Activated CD4-positive, alpha-beta T cell treated with anti-CD3 and anti-CD28 coated beads for 36 hours (primary cell): ENCODE data around the gene CAST. TPM values are rescaled to one million over a fixed set of nuclear protein-coding genes. Genes with fewer than 3 reads are reported as not detected.
"Not testable (repeated sequence)": the region's sequence is repeated elsewhere in the genome, so short reads cannot be mapped to it uniquely, and the experiment has no call there.

Experiments used
- ATAC-seq: fragments of 200-7000 bp; cut with Tn5 transposase; one replicate; pipeline ENCODE4 v1.10.0; 2021; ENCODE audit warnings: mild to moderate bottlenecking, moderate library complexity
- CTCF ChIA-PET: fragments of 350-600 bp; sonication (Branson Sonifier 250); formaldehyde crosslinking; loops from one replicate; lab custom pipeline; 2021; ENCODE audit warnings: antibody characterized with exemption; lab: Charles Lee
- POLR2A ChIA-PET: fragments of 350-600 bp; sonication (Branson Sonifier 250); formaldehyde crosslinking; loops from one replicate; lab custom pipeline; 2021; ENCODE audit warnings: antibody characterized with exemption, inconsistent platforms; lab: Charles Lee
- DNase-seq: peaks from one replicate; pipeline ENCODE4 v3.0.0-alpha.2; 2020
- H3K27ac Mint-ChIP-seq: one replicate; pipeline ENCODE4 v1.8.0; 2021; ENCODE audit warnings: mixed read lengths
- H3K27me3 Mint-ChIP-seq: one replicate; pipeline ENCODE4 v1.8.0; 2021; ENCODE audit warnings: mixed read lengths
- H3K36me3 Mint-ChIP-seq: one replicate; pipeline ENCODE4 v1.8.0; 2021; ENCODE audit warnings: low read depth, mixed read lengths
- H3K4me1 Mint-ChIP-seq: one replicate; pipeline ENCODE4 v1.8.0; 2021; ENCODE audit warnings: mixed read lengths
- H3K4me3 Mint-ChIP-seq: one replicate; pipeline ENCODE4 v1.8.0; 2021; ENCODE audit warnings: mild to moderate bottlenecking, moderate library complexity, mixed read lengths
- H3K9me3 Mint-ChIP-seq: one replicate; pipeline ENCODE4 v1.8.0; 2021; ENCODE audit warnings: low read depth, mixed read lengths
- intact Hi-C, 2 experiments: fragments of 100-400 bp; cut with DNase I in 1 of 2; cut with micrococcal nuclease in 1 of 2; formaldehyde crosslinking; loops; one replicate each; pipeline versions ENCODE4 v1.14.2 to v1.15.1; 2022 to 2024; cut with DNase I, micrococcal nuclease
- total RNA-seq, 2 experiments: library from RNA; stranded (reverse); gene quantifications; one replicate each; pipeline ENCODE4 v1.2.3, GENCODE V29; 2021

CAST gene
- total RNA-seq, 2 experiments from 2014 or later, result 136 to 211 TPM

GRCh38 chr5:96801718-96802117, 139.5 kb downstream of the CAST start:
- Mint-ChIP-seq H3K36me3 (peaks cover 62% of the 10 kb centered on the region), H3K4me1 (peaks cover 38% of the 10 kb centered on the region)
- intact Hi-C loops, result loop anchor here in 1 of 2 experiments (10.0 kb wide), 1 partner anchor 1177 kb away; the partner anchor contains the start of gene GPR150
- H3K27ac Mint-ChIP-seq, H3K27me3 Mint-ChIP-seq, DNase-seq, POLR2A ChIA-PET, ATAC-seq, CTCF ChIA-PET, H3K4me3 Mint-ChIP-seq, H3K9me3 Mint-ChIP-seq: not testable (repeated sequence)

GRCh38 chr5:96807075-96807654, 145.0 kb downstream of the CAST start:
- intact Hi-C loops, result loop anchor here (1.0 to 10.0 kb wide), 7 partner anchors 104 to 1182 kb away; partner anchors contain the start of genes CAST (in 2 of the 2) and GPR150 (in 1 of the 2)
- peak overlapping the region; percentile 89 for H3K4me3 Mint-ChIP-seq
- peaks cover 55% of the 10 kb centered on the region for H3K4me1 Mint-ChIP-seq
- ChIA-PET POLR2A (interaction anchor here (0.7 to 1.5 kb wide), 8 partner anchors 9 to 141 kb away, joined by 3 to 6 read pairs (median 4); partner anchors contain the start of gene LNPEP), CTCF (interaction anchor here (1.0 to 4.5 kb wide), 10 partner anchors 9 to 354 kb away, joined by 3 to 23 read pairs (median 4); partner anchors contain the start of gene ERAP2)
- H3K9me3 Mint-ChIP-seq, result no peaks in the 10 kb centered on the region
- DNase-seq (peak; percentile 65), ATAC-seq (peak; percentile 5)
- H3K27ac Mint-ChIP-seq, result peak overlapping the region; percentile 94
- peaks cover 24% of the 10 kb centered on the region for H3K36me3 Mint-ChIP-seq
- H3K27me3 Mint-ChIP-seq, result no peaks in the 10 kb centered on the region

- Mint-ChIP-seq H3K27ac (peak overlapping the region; percentile 98), H3K9me3 (no peaks in the 10 kb centered on the region), H3K4me1 (peaks cover 49% of the 10 kb centered on the region), H3K27me3 (no peaks in the 10 kb centered on the region), H3K4me3 (peak overlapping the region; percentile 89), H3K36me3 (peaks cover 16% of the 10 kb centered on the region)
- no peak for DNase-seq
- ATAC-seq, result no peak
- CTCF ChIA-PET, result interaction anchor here (0.6 to 4.5 kb wide), 8 partner anchors 8 to 287 kb away, joined by 3 to 23 read pairs (median 5); partner anchors contain the start of gene ERAP2
- POLR2A ChIA-PET, result interaction anchor here (0.6 to 1.5 kb wide), 7 partner anchors 9 to 371 kb away, joined by 3 to 6 read pairs (median 4); partner anchors contain the start of gene LNPEP
- intact Hi-C loops, result loop anchor here (1.0 to 10.0 kb wide), 7 partner anchors 8 to 1184 kb away; partner anchors contain the start of genes RIOK2 (in 2 of the 2), CAST (in 1 of the 2), ERAP2 (in 1 of the 2) and GPR150 (in 1 of the 2)
Observed at GRCh38 chr5:96808541-96808828, 146.3 kb downstream of the CAST start.

- Mint-ChIP-seq H3K27me3 (no peaks in the 10 kb centered on the region), H3K4me3 (peak overlapping the region; percentile 89), H3K36me3 (peaks cover 11% of the 10 kb centered on the region), H3K27ac (peak overlapping the region; percentile 98), H3K4me1 (peaks cover 45% of the 10 kb centered on the region), H3K9me3 (no peaks in the 10 kb centered on the region)
- ATAC-seq (no peak), DNase-seq (no peak)
- intact Hi-C loops, result loop anchor here (1.0 to 10.0 kb wide), 7 partner anchors 7 to 1184 kb away; partner anchors contain the start of genes RIOK2 (in 2 of the 2), CAST (in 1 of the 2), ERAP2 (in 1 of the 2) and GPR150 (in 1 of the 2)
- POLR2A ChIA-PET, result interaction anchor here (0.7 to 1.5 kb wide), 6 partner anchors 8 to 148 kb away, joined by 3 to 6 read pairs (median 4); partner anchors contain the start of gene LNPEP
- CTCF ChIA-PET, result interaction anchor here (0.9 to 4.5 kb wide), 5 partner anchors 10 to 286 kb away, joined by 3 to 23 read pairs (median 5); partner anchors contain the start of gene ERAP2
Observed at GRCh38 chr5:96808868-96809558, 146.8 kb downstream of the CAST start.

GRCh38 chr5:96809921-96810320, 147.7 kb downstream of the CAST start:
- Mint-ChIP-seq H3K27me3 (no peaks in the 10 kb centered on the region), H3K4me3 (no peak overlapping the region), H3K9me3 (no peaks in the 10 kb centered on the region), H3K27ac (peak overlapping the region; percentile 15), H3K36me3 (peaks cover 7% of the 10 kb centered on the region), H3K4me1 (peaks cover 47% of the 10 kb centered on the region)
- intact Hi-C loops, result loop anchor here (2.0 to 10.0 kb wide), 5 partner anchors 125 to 1185 kb away; partner anchors contain the start of genes CAST (in 1 of the 2) and GPR150 (in 1 of the 2)
- ChIA-PET CTCF (interaction anchor here (1.3 to 4.5 kb wide), 4 partner anchors 9 to 53 kb away, joined by 3 to 23 read pairs (median 5); no protein-coding TSS in a partner anchor), POLR2A (interaction anchor here (0.7 to 1.3 kb wide), 2 partner anchors 12 to 112 kb away, joined by 3 to 4 read pairs; no protein-coding TSS in a partner anchor)
- DNase-seq (no peak), ATAC-seq (no peak)

- no peaks in the 10 kb centered on the region for H3K27me3 Mint-ChIP-seq
- DNase-seq (no peak), ATAC-seq (no peak)
- ChIA-PET CTCF (interaction anchor here (0.8 to 1.9 kb wide), 4 partner anchors 9 to 125 kb away, joined by 3 to 6 read pairs (median 3); no protein-coding TSS in a partner anchor), POLR2A (no interaction called here)
- intact Hi-C loops, result loop anchor here in 1 of 2 experiments (10.0 kb wide), 1 partner anchor 948 kb away; no protein-coding TSS in a partner anchor
- peaks cover 51% of the 10 kb centered on the region for H3K4me1 Mint-ChIP-seq
- no peaks in the 10 kb centered on the region for H3K36me3 Mint-ChIP-seq
- no peaks in the 10 kb centered on the region for H3K9me3 Mint-ChIP-seq
- no peak overlapping the region for H3K4me3 Mint-ChIP-seq
- H3K27ac Mint-ChIP-seq, result no peak overlapping the region
Observed at GRCh38 chr5:96812851-96813250, 150.7 kb downstream of the CAST start.

GRCh38 chr5:96814041-96814440, 151.9 kb downstream of the CAST start:
- CTCF ChIA-PET, result interaction anchor here (1.1 to 1.9 kb wide), 4 partner anchors 12 to 62 kb away, joined by 3 to 7 read pairs (median 5); no protein-coding TSS in a partner anchor
- H3K4me1 Mint-ChIP-seq, result peaks cover 48% of the 10 kb centered on the region
- no peak overlapping the region for H3K4me3 Mint-ChIP-seq
- POLR2A ChIA-PET, result interaction anchor here (0.6 to 0.7 kb wide), 2 partner anchors 63 to 374 kb away, joined by 3 to 9 read pairs; no protein-coding TSS in a partner anchor
- H3K36me3 Mint-ChIP-seq, result no peaks in the 10 kb centered on the region
- H3K9me3 Mint-ChIP-seq, result no peaks in the 10 kb centered on the region
- no peak overlapping the region for H3K27ac Mint-ChIP-seq
- ATAC-seq, result no peak
- no peak for DNase-seq
- no peaks in the 10 kb centered on the region for H3K27me3 Mint-ChIP-seq
- intact Hi-C loops, result loop anchor here in 1 of 2 experiments (10.0 kb wide), 1 partner anchor 949 kb away; no protein-coding TSS in a partner anchor

- DNase-seq, result peak; percentile 54
- Mint-ChIP-seq H3K27ac (peak overlapping the region; percentile 90), H3K4me1 (peaks cover 58% of the 10 kb centered on the region), H3K9me3 (no peaks in the 10 kb centered on the region), H3K36me3 (no peaks in the 10 kb centered on the region), H3K27me3 (no peaks in the 10 kb centered on the region), H3K4me3 (peak overlapping the region; percentile 71)
- intact Hi-C loops, result loop anchor here in 1 of 2 experiments (1.0 to 10.0 kb wide), 2 partner anchors 8 to 952 kb away; no protein-coding TSS in a partner anchor
- ChIA-PET POLR2A (interaction anchor here (1.2 kb wide), 1 partner anchor 9 kb away, joined by 6 read pairs; the partner anchor contains the start of gene ERAP1), CTCF (interaction anchor here (0.5 to 1.1 kb wide), 4 partner anchors 9 to 345 kb away, joined by 3 to 4 read pairs (median 3); partner anchors contain the start of gene ERAP1)
- peak; percentile 82 for ATAC-seq
Observed at GRCh38 chr5:96816411-96816939, 154.3 kb downstream of the CAST start.

GRCh38 chr5:96816991-96817390, 154.8 kb downstream of the CAST start:
- Mint-ChIP-seq H3K9me3 (no peaks in the 10 kb centered on the region), H3K27ac (peak overlapping the region; percentile 90), H3K4me1 (peaks cover 63% of the 10 kb centered on the region), H3K36me3 (no peaks in the 10 kb centered on the region), H3K4me3 (peak overlapping the region; percentile 71), H3K27me3 (no peaks in the 10 kb centered on the region)
- ChIA-PET CTCF (interaction anchor here (0.7 to 4.1 kb wide), 4 partner anchors 8 to 345 kb away, joined by 4 to 23 read pairs (median 4); partner anchors contain the start of gene ERAP1), POLR2A (interaction anchor here (0.9 kb wide), 1 partner anchor 9 kb away, joined by 4 read pairs; the partner anchor contains the start of gene ERAP1)
- ATAC-seq (peak; percentile 50), DNase-seq (peak; percentile 26)
- intact Hi-C loops, result loop anchor here in 1 of 2 experiments (1.0 to 10.0 kb wide), 2 partner anchors 9 to 952 kb away; no protein-coding TSS in a partner anchor

GRCh38 chr5:96817506-96817905, 155.3 kb downstream of the CAST start:
- no peaks in the 10 kb centered on the region for H3K9me3 Mint-ChIP-seq
- intact Hi-C loops, result loop anchor here in 1 of 2 experiments (10.0 kb wide), 1 partner anchor 953 kb away; no protein-coding TSS in a partner anchor
- H3K27ac Mint-ChIP-seq, result peak overlapping the region; percentile 27
- H3K27me3 Mint-ChIP-seq, result no peaks in the 10 kb centered on the region
- H3K4me3 Mint-ChIP-seq, result peak overlapping the region; percentile 71
- peaks cover 64% of the 10 kb centered on the region for H3K4me1 Mint-ChIP-seq
- CTCF ChIA-PET, result interaction anchor here (0.7 to 4.1 kb wide), 4 partner anchors 9 to 344 kb away, joined by 4 to 23 read pairs (median 4); partner anchors contain the start of gene ERAP1
- DNase-seq, result no peak
- H3K36me3 Mint-ChIP-seq, result no peaks in the 10 kb centered on the region
- POLR2A ChIA-PET, result interaction anchor here (0.9 kb wide), 1 partner anchor 9 kb away, joined by 4 read pairs; the partner anchor contains the start of gene ERAP1
- ATAC-seq, result no peak
